ENCODE results near the gene SUGT1.
"Not testable (repeated sequence)": the region's sequence is repeated elsewhere in the genome, so short reads cannot be mapped to it uniquely, and the experiment has no call there.

The SUGT1 gene

DNA sequence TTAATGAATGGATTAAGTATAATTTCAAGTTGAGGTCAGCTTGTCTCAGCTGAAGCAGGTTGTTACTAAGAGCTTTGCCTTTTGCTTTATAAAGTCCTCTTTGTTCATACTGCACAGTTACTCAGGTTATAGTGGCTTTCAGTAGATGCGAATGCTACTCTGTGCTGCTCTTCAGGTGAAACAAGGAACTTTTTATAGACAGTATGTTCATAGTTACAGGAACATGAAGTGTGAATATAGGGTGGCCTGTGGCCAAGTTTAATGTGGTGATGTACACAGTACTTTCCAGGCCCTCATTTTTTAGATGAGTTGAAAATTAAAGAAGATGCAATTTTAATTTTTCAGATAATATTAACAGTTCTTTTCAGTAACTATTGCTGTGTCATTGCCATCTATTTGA lies 20.8 kb downstream of the SUGT1 start:
- TF ChIP-seq, protein P1, sequence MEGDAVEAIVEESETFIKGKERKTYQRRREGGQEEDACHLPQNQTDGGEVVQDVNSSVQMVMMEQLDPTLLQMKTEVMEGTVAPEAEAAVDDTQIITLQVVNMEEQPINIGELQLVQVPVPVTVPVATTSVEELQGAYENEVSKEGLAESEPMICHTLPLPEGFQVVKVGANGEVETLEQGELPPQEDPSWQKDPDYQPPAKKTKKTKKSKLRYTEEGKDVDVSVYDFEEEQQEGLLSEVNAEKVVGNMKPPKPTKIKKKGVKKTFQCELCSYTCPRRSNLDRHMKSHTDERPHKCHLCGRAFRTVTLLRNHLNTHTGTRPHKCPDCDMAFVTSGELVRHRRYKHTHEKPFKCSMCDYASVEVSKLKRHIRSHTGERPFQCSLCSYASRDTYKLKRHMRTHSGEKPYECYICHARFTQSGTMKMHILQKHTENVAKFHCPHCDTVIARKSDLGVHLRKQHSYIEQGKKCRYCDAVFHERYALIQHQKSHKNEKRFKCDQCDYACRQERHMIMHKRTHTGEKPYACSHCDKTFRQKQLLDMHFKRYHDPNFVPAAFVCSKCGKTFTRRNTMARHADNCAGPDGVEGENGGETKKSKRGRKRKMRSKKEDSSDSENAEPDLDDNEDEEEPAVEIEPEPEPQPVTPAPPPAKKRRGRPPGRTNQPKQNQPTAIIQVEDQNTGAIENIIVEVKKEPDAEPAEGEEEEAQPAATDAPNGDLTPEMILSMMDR (IDR thresholded peaks at IDR 0.05; ENCODE audit: control insufficient read depth, extremely low read depth, insufficient read depth): no peak
- H3K4me3 ChIP-seq (ENCODE audit: low read depth, low read length): no peak overlapping the region
- DNase-seq (ENCODE audit: low read depth): peak; percentile 34

DNA sequence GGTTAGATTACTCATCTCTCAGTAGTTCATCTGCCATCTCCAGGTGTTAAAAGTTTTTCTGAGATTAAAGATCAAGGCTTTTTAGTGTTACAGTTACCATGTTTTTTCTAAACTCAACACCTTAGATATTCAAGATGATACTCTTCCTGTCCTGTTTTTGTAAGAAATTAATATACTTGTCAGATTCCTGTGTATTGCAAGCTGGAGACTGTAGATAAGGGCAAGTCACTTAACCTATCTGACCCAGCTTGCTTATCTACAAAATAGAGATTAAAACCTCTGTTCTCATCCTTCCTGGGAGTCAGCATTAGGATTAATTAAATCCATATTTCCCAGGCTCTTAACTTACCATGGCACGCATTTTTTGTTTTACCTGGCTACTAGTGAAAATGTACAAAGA lies 25.2 kb downstream of the SUGT1 start:
- TF ChIP-seq, protein P1 (IDR thresholded peaks at IDR 0.05; ENCODE audit: control insufficient read depth, extremely low read depth, insufficient read depth): no peak
- DNase-seq (ENCODE audit: low read depth): no peak

DNA sequence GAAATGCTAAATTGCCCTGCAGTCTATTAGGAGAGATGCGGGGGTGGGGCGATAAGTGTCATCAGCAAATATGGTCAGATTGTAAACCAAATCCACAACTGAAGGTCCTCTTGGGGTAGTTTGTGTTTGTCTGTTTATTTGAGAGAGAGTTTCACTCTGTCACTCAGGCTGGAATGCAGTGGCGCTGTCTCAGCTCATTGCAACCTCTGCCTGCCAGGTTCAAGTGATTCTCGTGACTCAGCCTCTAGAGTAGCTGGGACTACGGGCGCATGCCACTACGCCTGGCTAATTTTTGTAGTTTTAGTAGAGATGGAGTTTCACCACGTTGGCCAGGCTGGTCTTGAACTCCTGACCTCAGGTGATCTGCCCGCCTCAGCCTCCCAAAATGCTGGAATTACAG lies 33.2 kb downstream of the SUGT1 start:
- H3K4me3 ChIP-seq (ENCODE audit: low read depth, low read length); DNase-seq (ENCODE audit: low read depth): not testable (repeated sequence)

More for the DNA sequence above, 25.2 kb downstream of the SUGT1 start:
- no peak overlapping the region for H3K4me3 ChIP-seq (ENCODE audit: low read depth, low read length)

DNA sequence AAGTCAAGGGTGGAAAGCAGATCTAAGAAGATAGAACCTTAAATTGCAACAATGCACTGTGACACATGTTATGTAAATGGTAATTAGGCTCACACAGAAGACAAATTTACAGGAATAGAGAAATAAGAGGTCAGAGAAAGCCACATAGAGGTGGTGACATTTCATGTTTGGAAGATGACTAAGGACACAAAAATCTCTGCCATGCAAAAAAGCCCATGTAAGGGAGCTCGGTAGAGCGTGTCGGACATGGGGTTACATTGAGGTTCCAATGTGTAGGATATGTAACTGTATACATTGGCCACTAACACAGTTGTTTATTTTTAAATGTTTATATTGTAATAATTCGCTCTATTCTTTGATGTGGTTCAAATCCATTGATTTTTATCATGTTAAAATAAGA lies 33.7 kb downstream of the SUGT1 start:
- TF ChIP-seq, protein P1 (IDR thresholded peaks at IDR 0.05; ENCODE audit: control insufficient read depth, extremely low read depth, insufficient read depth): no peak
- no peak for DNase-seq (ENCODE audit: low read depth)
- no peak overlapping the region for H3K4me3 ChIP-seq (ENCODE audit: low read depth, low read length)

DNA sequence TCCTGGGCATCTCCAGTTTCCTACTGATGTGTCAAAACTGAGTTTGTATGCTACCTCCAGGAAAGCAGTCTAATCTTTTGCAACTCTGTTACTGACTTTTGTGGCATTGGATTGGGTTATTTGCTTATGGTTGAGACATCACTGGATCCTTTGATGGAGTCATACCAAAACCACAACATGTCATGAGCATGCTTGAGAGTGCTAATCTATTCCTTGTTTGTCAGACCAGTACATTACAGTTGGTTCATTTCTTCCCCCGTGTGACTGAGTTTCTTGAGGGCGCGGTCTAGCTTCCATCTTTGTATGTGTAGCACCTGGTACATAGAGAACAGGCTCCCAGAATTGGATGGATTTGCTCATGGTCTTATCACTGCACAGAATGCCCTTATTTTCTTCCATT lies 43.2 kb downstream of the SUGT1 start:
- DNase-seq (ENCODE audit: low read depth): no peak
- TF ChIP-seq, protein P1 (IDR thresholded peaks at IDR 0.05; ENCODE audit: control insufficient read depth, extremely low read depth, insufficient read depth): no peak
- no peak overlapping the region for H3K4me3 ChIP-seq (ENCODE audit: low read depth, low read length)

DNA sequence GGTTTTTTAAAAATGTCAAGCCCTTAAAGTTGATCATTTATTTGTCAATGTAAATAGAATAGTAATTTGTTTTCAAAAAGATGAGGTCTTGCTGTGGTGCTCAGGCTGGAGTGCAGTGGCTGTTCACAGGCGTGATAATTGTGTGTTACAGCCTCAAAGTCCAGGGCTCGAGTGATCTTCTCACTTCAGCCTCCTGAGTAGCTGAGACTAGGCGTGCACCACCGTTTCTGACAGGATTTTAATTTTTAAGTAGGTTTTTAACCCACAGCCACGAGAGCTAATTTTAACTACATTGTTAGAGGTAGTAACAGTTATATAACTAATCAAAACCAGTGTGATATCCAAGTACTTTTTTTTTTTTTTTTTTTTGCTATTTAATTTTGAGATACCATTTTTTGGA lies 43.9 kb downstream of the SUGT1 start:
- H3K4me3 ChIP-seq (ENCODE audit: low read depth, low read length): no peak overlapping the region
- TF ChIP-seq, protein P1 (IDR thresholded peaks at IDR 0.05; ENCODE audit: control insufficient read depth, extremely low read depth, insufficient read depth): no peak

DNA sequence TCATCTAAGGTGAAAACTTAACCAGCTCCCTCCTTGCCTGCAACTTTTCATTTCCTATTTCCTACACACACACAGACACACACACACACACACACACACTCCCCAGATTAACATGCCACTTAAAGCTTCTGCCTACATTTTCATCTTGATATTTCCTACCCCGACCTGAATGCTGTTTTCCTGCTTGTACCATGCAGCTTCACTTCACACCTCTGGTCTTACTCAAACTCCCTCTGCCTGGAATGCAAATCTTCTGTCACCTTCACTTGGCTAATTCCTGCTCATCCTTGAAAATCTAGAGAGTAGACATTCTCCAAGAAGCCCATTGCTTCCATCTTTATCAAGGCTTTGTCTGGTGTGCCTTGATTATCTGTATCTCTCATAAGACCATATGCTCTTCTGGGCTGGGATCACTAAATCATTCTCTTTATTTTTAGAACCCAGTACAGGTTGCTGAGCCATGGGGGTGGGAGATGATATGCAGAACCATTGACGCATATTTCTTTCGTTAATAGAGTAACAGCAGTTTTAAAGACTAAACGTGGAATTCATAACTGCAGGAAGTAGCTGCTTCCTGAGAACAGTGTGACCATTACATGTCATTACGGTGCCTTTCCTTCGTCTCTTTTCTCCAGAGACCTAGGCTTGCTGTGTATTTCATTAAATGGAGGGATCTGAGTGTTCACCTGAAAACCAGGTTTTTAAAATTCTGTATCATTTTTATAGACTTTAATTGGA lies 49.3 kb downstream of the SUGT1 start:
- TF ChIP-seq, protein P1 (IDR thresholded peaks at IDR 0.05; ENCODE audit: control insufficient read depth, extremely low read depth, insufficient read depth): no peak
- no peak for DNase-seq (ENCODE audit: low read depth)

More for the DNA sequence above, 43.9 kb downstream of the SUGT1 start:
- DNase-seq (ENCODE audit: low read depth): no peak

More for the DNA sequence above, 49.3 kb downstream of the SUGT1 start:
- H3K4me3 ChIP-seq (ENCODE audit: low read depth, low read length): no peak overlapping the region
